Cardiac fibroblast (primary cell): Measurements from ENCODE around the gene TAOK1.

Experiments used
- DNase-seq, 2 donors: peaks; one replicate each; pipeline versions ENCODE4 v3.0.0 to v3.0.0-alpha.2; 2010; ENCODE audit warnings: low read depth in 2 of 2
- H3K4me3 ChIP-seq, 2 donors: replicated peaks in 1 of 2; 1 replicate in 1 of 2; 2 replicates in 1 of 2; pipeline ENCODE4 v1.5.1; 2011; ENCODE audit warnings: low read depth in 2 of 2, low read length in 2 of 2, mild to moderate bottlenecking in 2 of 2, moderate library complexity in 1 of 2
- TF ChIP-seq, protein P1 (sequence below): IDR thresholded peaks from one replicate; pipeline ENCODE4 v1.5.1; 2011; ENCODE audit warnings: low read depth, mild to moderate bottlenecking, low read length, inconsistent platforms

Gene TAOK1

GRCh38 chr17:29359777-29360176, 30.4 kb upstream of the TAOK1 start:
- H3K4me3 ChIP-seq = no peak overlapping the region
- DNase-seq = no peak
- TF ChIP-seq, protein P1, sequence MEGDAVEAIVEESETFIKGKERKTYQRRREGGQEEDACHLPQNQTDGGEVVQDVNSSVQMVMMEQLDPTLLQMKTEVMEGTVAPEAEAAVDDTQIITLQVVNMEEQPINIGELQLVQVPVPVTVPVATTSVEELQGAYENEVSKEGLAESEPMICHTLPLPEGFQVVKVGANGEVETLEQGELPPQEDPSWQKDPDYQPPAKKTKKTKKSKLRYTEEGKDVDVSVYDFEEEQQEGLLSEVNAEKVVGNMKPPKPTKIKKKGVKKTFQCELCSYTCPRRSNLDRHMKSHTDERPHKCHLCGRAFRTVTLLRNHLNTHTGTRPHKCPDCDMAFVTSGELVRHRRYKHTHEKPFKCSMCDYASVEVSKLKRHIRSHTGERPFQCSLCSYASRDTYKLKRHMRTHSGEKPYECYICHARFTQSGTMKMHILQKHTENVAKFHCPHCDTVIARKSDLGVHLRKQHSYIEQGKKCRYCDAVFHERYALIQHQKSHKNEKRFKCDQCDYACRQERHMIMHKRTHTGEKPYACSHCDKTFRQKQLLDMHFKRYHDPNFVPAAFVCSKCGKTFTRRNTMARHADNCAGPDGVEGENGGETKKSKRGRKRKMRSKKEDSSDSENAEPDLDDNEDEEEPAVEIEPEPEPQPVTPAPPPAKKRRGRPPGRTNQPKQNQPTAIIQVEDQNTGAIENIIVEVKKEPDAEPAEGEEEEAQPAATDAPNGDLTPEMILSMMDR = no peak

DNA sequence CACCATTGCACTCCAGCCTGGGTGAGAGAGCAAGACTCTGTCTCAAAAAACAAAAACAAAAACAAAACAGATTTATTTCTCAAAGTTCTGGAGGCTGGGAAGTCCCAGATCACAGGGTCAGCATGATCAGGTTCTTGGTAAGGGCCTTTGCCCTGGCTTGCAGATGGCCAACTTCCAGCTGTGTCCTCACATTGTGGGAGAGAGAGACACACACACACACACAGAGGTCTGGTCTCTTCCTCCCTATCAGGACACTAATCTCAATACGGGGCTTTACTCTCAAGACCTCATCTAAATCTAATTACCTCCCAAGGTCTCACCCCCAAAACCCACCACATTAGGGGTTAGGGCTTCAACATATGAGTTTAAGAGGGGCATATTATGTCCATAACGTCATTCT, 26.4 kb upstream of the TAOK1 start:
- DNase-seq = no peak
- H3K4me3 ChIP-seq = no peak overlapping the region
- TF ChIP-seq, protein P1 = no peak

DNA sequence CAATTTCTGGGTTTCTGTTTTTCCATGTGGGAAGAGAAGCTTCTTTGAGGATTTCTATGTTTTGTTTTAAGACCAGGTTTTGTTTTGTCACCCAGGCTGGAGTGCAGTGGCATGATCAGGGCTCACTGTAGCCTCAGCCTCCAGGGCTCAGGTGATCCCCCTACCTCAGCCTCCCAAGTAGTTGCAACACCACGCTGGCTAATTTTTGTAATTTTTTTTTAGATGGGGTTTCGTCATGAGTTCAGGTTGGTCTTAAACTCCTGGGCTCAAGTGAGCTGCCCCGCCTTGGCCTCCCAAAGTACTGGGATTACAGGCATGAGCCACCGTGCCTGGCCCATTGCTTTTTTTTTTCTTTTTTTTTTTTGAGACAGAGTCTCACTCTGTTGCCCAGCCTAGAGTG, 25.5 kb upstream of the TAOK1 start:
- no peak overlapping the region for H3K4me3 ChIP-seq
- no peak for DNase-seq
- TF ChIP-seq, protein P1 = no peak

- no peak for DNase-seq
- TF ChIP-seq, protein P1 = no peak
- no peak overlapping the region for H3K4me3 ChIP-seq
These were observed 22.0 kb upstream of the TAOK1 start for GRCh38 chr17:29368161-29368560.

DNA sequence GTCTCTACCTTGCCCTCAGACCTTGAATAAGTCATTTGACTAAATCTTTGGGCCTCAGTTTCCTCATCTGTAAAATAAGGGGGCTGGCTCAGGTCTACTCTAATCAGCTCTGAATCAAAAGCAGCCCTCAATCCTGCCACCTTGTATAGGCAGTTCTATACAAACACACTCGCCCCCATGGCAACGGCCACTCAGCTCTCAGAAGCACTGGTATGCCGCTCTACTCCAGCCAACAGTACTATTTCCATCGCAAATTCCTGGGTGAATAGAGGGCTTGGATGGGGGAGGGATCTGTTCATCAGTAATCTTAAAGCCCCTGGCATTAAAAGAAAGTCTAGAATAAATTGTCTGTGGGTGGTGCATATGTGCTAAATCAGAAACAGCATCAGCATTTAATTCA, 21.2 kb upstream of the TAOK1 start:
- DNase-seq = peak in 1 of 2 donors; percentile 45
- H3K4me3 ChIP-seq = no peak overlapping the region
- TF ChIP-seq, protein P1 = no peak

- H3K4me3 ChIP-seq = peak overlapping the region in 1 of 2 donors; percentile 15
- DNase-seq = peak; percentile 87 to 90
- TF ChIP-seq, protein P1 = peak; percentile 67
These were observed 20.1 kb upstream of the TAOK1 start for GRCh38 chr17:29369831-29370735.
